ENCODE data around the gene PSORS1C2.

- TF ChIP-seq CTCF (IDR thresholded peaks at IDR 0.05; ENCODE audit: low read depth, low read length) (no peak), EZH2phosphoT487 (IDR thresholded peaks at IDR 0.05; ENCODE audit: low read depth) (no peak)
Observed at GRCh38 chr6:31179896-31180295, 41.0 kb upstream of the PSORS1C2 start.
